IPS DF 6.9 (cell line): ENCODE data around the gene ATG2A.

Experiments
- DNase-seq: peaks from one replicate; pipeline ENCODE4 v3.0.0-alpha.2; 2013; ENCODE audit warnings: low read depth, low spot score
- H3K27ac ChIP-seq: one replicate; pipeline ENCODE4 v1.5.1; 2013; ENCODE audit warnings: low read length, control low read depth
- H3K27me3 ChIP-seq: 2 replicates; pipeline ENCODE4 v1.6.1; 2013; ENCODE audit warnings: mild to moderate bottlenecking, low read length; ENCODE audit not compliant: control insufficient read depth, insufficient read depth
- H3K36me3 ChIP-seq: 2 replicates; pipeline ENCODE4 v1.6.1; 2013; ENCODE audit warnings: low read length; ENCODE audit not compliant: control insufficient read depth, insufficient read depth
- H3K4me1 ChIP-seq: 2 replicates; pipeline ENCODE4 v1.6.1; 2013; ENCODE audit warnings: low read length; ENCODE audit not compliant: control insufficient read depth, insufficient read depth
- H3K4me3 ChIP-seq: 2 replicates; pipeline ENCODE4 v1.5.1; 2013; ENCODE audit warnings: mild to moderate bottlenecking, low read length
- H3K9me3 ChIP-seq: 2 replicates; pipeline ENCODE4 v1.6.1; 2013; ENCODE audit warnings: low read length, inconsistent platforms; ENCODE audit not compliant: control insufficient read depth, insufficient read depth
- whole genome bisulfite sequencing: extraction: QIAGEN DNeasy Blood & Tissue Kit; methylation state at CpG from one replicate; pipeline ENCODE4 v1.1.7; 2013; ENCODE audit warnings: mixed read lengths, missing lambda C conversion rate; ENCODE audit not compliant: insufficient read length, insufficient coverage; 5-methylcytosine and 5-hydroxymethylcytosine counted together

Gene ATG2A

GRCh38 chr11:64864473-64865285 is 52.3 kb downstream of the ATG2A start:
- no peak for DNase-seq
- H3K9me3 ChIP-seq = no peaks in the 10 kb centered on the region
- H3K27ac ChIP-seq = no peak overlapping the region
- H3K4me3 ChIP-seq = no peak overlapping the region
- no peaks in the 10 kb centered on the region for H3K27me3 ChIP-seq
- WGBS = no CpG with 5 or more reads among the region's 18 CpGs
- H3K36me3 ChIP-seq = no peaks in the 10 kb centered on the region
- peaks cover 7% of the 10 kb centered on the region; the same call in 1 of the 2 replicates for H3K4me1 ChIP-seq

GRCh38 chr11:64864135-64864472 is 52.9 kb downstream of the ATG2A start:
- no peaks in the 10 kb centered on the region; the same call in 1 of the 2 replicates for H3K36me3 ChIP-seq
- H3K4me1 ChIP-seq = peaks cover 7% of the 10 kb centered on the region; the same call in 1 of the 2 replicates
- no peaks in the 10 kb centered on the region for H3K27me3 ChIP-seq
- no peaks in the 10 kb centered on the region for H3K9me3 ChIP-seq
- no peak overlapping the region for H3K4me3 ChIP-seq
- WGBS = no CpG with 5 or more reads among the region's 9 CpGs
- H3K27ac ChIP-seq = no peak overlapping the region
- no peak for DNase-seq

GRCh38 chr11:64863391-64864060 is 53.5 kb downstream of the ATG2A start:
- H3K4me1 ChIP-seq = peaks cover 7% of the 10 kb centered on the region; the same call in 1 of the 2 replicates
- no peak for DNase-seq
- no peak overlapping the region for H3K27ac ChIP-seq

GRCh38 chr11:64862987-64863390 is 54.0 kb downstream of the ATG2A start:
- no peak overlapping the region for H3K4me3 ChIP-seq
- H3K27me3 ChIP-seq = no peaks in the 10 kb centered on the region
- no CpG with 5 or more reads among the region's 9 CpGs for WGBS
- peaks cover 7% of the 10 kb centered on the region; the same call in 1 of the 2 replicates for H3K4me1 ChIP-seq
- DNase-seq = no peak
- H3K36me3 ChIP-seq = peaks cover 5% of the 10 kb centered on the region; the same call in 1 of the 2 replicates
- no peaks in the 10 kb centered on the region for H3K9me3 ChIP-seq
- no peak overlapping the region for H3K27ac ChIP-seq

More at GRCh38 chr11:64863391-64864060, 53.5 kb downstream of the ATG2A start:
- no CpG with 5 or more reads among the region's 23 CpGs for WGBS
- Histone ChIP-seq H3K36me3 (peaks cover 3% of the 10 kb centered on the region; the same call in 1 of the 2 replicates), H3K9me3 (no peaks in the 10 kb centered on the region), H3K27me3 (no peaks in the 10 kb centered on the region), H3K4me3 (no peak overlapping the region)

- no peaks in the 10 kb centered on the region for H3K27me3 ChIP-seq
- no peak for DNase-seq
- peaks cover 5% of the 10 kb centered on the region; the same call in 1 of the 2 replicates for H3K36me3 ChIP-seq
- H3K27ac ChIP-seq = no peak overlapping the region
- H3K9me3 ChIP-seq = no peaks in the 10 kb centered on the region
- peaks cover 7% of the 10 kb centered on the region; the same call in 1 of the 2 replicates for H3K4me1 ChIP-seq
- no peak overlapping the region for H3K4me3 ChIP-seq
- WGBS = no CpG with 5 or more reads among the region's 6 CpGs
Observed at GRCh38 chr11:64861227-64861975, 55.6 kb downstream of the ATG2A start.

- no CpG with 5 or more reads among the region's 33 CpGs for WGBS
- Histone ChIP-seq H3K27me3 (no peaks in the 10 kb centered on the region), H3K4me3 (no peak overlapping the region), H3K27ac (no peak overlapping the region), H3K36me3 (peaks cover 7% of the 10 kb centered on the region), H3K4me1 (peaks cover 7% of the 10 kb centered on the region; the same call in 1 of the 2 replicates), H3K9me3 (no peaks in the 10 kb centered on the region)
- no peak for DNase-seq
Observed at GRCh38 chr11:64859542-64860414, 57.2 kb downstream of the ATG2A start.

- H3K36me3 ChIP-seq = peaks cover 13% of the 10 kb centered on the region
- DNase-seq = no peak
- no peaks in the 10 kb centered on the region for H3K9me3 ChIP-seq
- no CpG with 5 or more reads among the region's 19 CpGs for WGBS
- no peak overlapping the region for H3K4me3 ChIP-seq
- H3K4me1 ChIP-seq = peaks cover 7% of the 10 kb centered on the region; the same call in 1 of the 2 replicates
- no peaks in the 10 kb centered on the region for H3K27me3 ChIP-seq
- no peak overlapping the region for H3K27ac ChIP-seq
Observed at GRCh38 chr11:64858467-64859263, 58.3 kb downstream of the ATG2A start.

- Histone ChIP-seq H3K4me3 (no peak overlapping the region), H3K27ac (no peak overlapping the region), H3K36me3 (peaks cover 13% of the 10 kb centered on the region), H3K9me3 (no peaks in the 10 kb centered on the region), H3K27me3 (no peaks in the 10 kb centered on the region), H3K4me1 (no peaks in the 10 kb centered on the region)
- WGBS = no CpG with 5 or more reads among the region's 6 CpGs
- DNase-seq = no peak
Observed at GRCh38 chr11:64857485-64857884, 59.5 kb downstream of the ATG2A start.
